ENCODE measurements around the gene COQ2. TPM values are rescaled to one million over a fixed set of nuclear protein-coding genes. Genes with fewer than 3 reads are reported as not detected.

Gene COQ2
- total and polyA plus RNA-seq, 2 experiments from 2014 or later, result 21.1 to 25.3 TPM

GRCh38 chr4:83261307-83261706 lies 23.3 kb downstream of the COQ2 start:
- H3K27ac Mint-ChIP-seq, result no peak overlapping the region
- ATAC-seq, result no peak

GRCh38 chr4:83259586-83259985 lies 25.0 kb downstream of the COQ2 start:
- Histone ChIP-seq H3K36me3 (ENCODE audit: insufficient read depth) (no peaks in the 10 kb centered on the region), H3K4me1 (ENCODE audit: insufficient read depth) (no peaks in the 10 kb centered on the region), H3K4me3 (no peak overlapping the region), H3K79me2 (replicated peaks; ENCODE audit: insufficient read depth) (no peaks in the 10 kb centered on the region), H3F3A (replicated peaks; ENCODE audit: low read depth) (no peaks in the 10 kb centered on the region), H3K4me2 (no peak overlapping the region), H2AFZ (no peak overlapping the region), H3K27me3 (ENCODE audit: insufficient read depth) (no peaks in the 10 kb centered on the region), H3K9me2 (ENCODE audit: insufficient read depth) (no peaks in the 10 kb centered on the region), H4K20me1 (replicated peaks; ENCODE audit: insufficient read depth) (peaks cover 7% of the 10 kb centered on the region; the same call in 1 of the 2 replicates), H3K27ac (ENCODE audit: low read depth) (no peak overlapping the region)
- Mint-ChIP-seq H3K27ac (no peak overlapping the region), H3K9me3 (no peaks in the 10 kb centered on the region), H3K4me3 (no peak overlapping the region), H3K27me3 (ENCODE audit: insufficient read depth, low read depth, poor library complexity) (peaks cover 1% of the 10 kb centered on the region), H3K36me3 (ENCODE audit: low read depth) (peaks cover 5% of the 10 kb centered on the region; the same call in 1 of the 3 replicates), H3K4me1 (no peaks in the 10 kb centered on the region)
- DNase-seq (ENCODE audit: low spot score), result no peak
- no peak for ATAC-seq
- TF ChIP-seq CREB1 (CRISPR knock-in tag; IDR thresholded peaks at IDR 0.05; ENCODE audit: low read depth) (no peak), EZH2 (IDR thresholded peaks at IDR 0.05; ENCODE audit: low read depth, unreplicated experiment) (no peak), JUNB (IDR thresholded peaks at IDR 0.05; ENCODE audit: unreplicated experiment) (no peak), ETS1 (IDR thresholded peaks at IDR 0.05) (no peak), POLR2AphosphoS5 (IDR thresholded peaks at IDR 0.05; ENCODE audit: low read depth) (no peak), ZNF114 (CRISPR knock-in tag; IDR thresholded peaks at IDR 0.05) (no peak)

More at GRCh38 chr4:83261307-83261706, 23.3 kb downstream of the COQ2 start:
- Histone ChIP-seq H3K79me2 (replicated peaks; ENCODE audit: insufficient read depth) (no peaks in the 10 kb centered on the region), H3K4me2 (no peak overlapping the region), H3K36me3 (ENCODE audit: insufficient read depth) (no peaks in the 10 kb centered on the region), H3K9me2 (ENCODE audit: insufficient read depth) (no peaks in the 10 kb centered on the region), H3K27ac (ENCODE audit: low read depth) (no peak overlapping the region), H4K20me1 (replicated peaks; ENCODE audit: insufficient read depth) (peaks cover 7% of the 10 kb centered on the region; the same call in 1 of the 2 replicates), H3K27me3 (ENCODE audit: insufficient read depth) (no peaks in the 10 kb centered on the region), H3K4me3 (no peak overlapping the region), H3F3A (replicated peaks; ENCODE audit: low read depth) (no peaks in the 10 kb centered on the region), H3K4me1 (ENCODE audit: insufficient read depth) (no peaks in the 10 kb centered on the region), H2AFZ (no peak overlapping the region)
- H3K36me3 Mint-ChIP-seq (ENCODE audit: low read depth), result peaks cover 5% of the 10 kb centered on the region; the same call in 1 of the 3 replicates
- no peaks in the 10 kb centered on the region for H3K9me3 Mint-ChIP-seq
- DNase-seq (ENCODE audit: low spot score), result no peak
- H3K4me3 Mint-ChIP-seq, result no peak overlapping the region
- TF ChIP-seq NANOG (IDR thresholded peaks at IDR 0.05; ENCODE audit: borderline replicate concordance) (no peak), REST (IDR thresholded peaks at IDR 0.05; ENCODE audit: unreplicated experiment) (no peak), STAT1 (IDR thresholded peaks at IDR 0.05; ENCODE audit: unreplicated experiment) (no peak), JUNB (IDR thresholded peaks at IDR 0.05; ENCODE audit: unreplicated experiment) (no peak)
- H3K4me1 Mint-ChIP-seq, result no peaks in the 10 kb centered on the region
- peaks cover 1% of the 10 kb centered on the region for H3K27me3 Mint-ChIP-seq (ENCODE audit: insufficient read depth, low read depth, poor library complexity)
